ENCODE data around the gene LRRK1.

The LRRK1 gene

DNA sequence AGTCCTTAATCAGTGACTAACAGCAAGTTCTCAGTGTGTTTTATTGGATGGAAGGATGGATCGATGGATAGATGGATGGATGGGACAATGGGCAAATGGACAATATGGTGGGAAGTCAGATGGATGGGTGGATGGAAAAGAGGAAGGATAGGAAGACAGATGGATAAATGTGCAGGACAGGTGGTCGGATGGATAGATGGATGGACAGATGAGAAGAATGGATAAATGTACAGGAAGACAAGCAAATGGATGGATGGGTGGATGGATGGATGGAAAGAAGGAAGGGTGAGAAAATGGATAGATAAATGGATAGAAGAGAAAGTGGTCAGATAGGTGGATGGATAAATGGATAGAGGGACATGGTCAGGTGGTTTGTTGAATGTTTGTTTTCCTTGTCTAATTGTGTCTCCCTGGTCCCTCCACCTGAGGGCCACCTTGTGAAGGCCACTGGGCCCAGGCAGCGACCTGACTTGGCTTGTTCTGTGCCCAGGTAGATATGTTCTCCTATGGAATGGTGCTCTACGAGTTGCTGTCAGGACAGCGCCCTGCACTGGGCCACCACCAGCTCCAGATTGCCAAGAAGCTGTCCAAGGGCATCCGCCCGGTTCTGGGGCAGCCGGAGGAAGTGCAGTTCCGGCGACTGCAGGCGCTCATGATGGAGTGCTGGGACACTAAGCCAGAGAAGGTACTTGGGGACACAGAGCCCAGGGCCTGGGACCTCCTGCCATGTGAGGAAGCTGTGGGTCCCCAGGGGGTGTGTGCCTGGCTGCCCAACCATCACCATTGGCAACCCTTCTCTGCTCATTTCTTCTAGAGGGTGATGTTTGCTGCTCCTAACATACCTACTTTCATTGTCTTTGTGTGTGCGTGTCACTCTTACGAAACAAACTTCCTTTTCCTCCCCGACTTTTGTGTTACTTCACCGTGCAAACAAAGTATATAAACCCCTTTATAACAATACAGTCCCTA, 137.5 kb downstream of the LRRK1 start:
- no peak for DNase-seq (ENCODE audit: low spot score)

DNA sequence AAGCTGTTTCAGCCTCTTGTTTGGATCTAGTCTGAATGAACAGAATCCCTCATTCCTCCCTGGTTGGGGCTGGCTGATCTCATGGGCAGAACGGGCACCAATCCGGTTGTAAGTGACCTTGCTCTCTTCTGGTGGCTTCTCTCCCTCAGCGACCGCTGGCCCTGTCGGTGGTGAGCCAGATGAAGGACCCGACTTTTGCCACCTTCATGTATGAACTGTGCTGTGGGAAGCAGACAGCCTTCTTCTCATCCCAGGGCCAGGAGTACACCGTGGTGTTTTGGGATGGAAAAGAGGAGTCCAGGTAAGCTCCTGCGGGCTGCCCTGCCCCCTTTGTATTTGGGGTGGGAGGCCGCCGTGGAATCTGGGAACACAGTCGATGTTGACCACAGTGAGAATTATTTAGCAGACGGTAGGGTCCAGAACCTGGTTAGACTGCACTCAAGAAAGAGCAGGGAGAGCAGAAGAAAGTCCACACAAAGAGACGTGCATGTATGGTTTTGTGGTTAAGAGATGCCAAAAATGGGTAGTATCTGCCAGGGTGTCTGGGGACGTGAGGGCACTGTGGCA, 138.8 kb downstream of the LRRK1 start:
- DNase-seq (ENCODE audit: low spot score) = no peak

DNA sequence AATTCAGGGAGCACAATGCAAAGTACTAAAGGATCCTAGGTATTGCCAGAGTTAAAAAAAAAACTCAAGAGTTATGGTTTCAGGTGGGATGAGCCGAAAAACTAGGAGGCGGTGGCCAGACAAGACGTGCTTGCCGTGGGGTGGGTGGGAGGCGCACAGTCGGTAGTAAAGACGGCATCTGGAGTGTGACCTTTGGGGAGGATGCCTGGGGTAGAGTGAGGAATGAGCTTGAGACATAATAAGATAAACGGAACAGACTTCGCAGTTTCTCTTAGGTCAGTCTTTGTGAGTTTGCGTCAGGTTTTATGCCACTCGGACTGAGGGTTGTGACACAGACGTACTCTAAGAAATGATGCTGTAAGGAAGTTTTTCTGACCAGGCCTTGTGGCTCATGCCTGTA, 139.6 kb downstream of the LRRK1 start:
- no peak for DNase-seq (ENCODE audit: low spot score)

DNA sequence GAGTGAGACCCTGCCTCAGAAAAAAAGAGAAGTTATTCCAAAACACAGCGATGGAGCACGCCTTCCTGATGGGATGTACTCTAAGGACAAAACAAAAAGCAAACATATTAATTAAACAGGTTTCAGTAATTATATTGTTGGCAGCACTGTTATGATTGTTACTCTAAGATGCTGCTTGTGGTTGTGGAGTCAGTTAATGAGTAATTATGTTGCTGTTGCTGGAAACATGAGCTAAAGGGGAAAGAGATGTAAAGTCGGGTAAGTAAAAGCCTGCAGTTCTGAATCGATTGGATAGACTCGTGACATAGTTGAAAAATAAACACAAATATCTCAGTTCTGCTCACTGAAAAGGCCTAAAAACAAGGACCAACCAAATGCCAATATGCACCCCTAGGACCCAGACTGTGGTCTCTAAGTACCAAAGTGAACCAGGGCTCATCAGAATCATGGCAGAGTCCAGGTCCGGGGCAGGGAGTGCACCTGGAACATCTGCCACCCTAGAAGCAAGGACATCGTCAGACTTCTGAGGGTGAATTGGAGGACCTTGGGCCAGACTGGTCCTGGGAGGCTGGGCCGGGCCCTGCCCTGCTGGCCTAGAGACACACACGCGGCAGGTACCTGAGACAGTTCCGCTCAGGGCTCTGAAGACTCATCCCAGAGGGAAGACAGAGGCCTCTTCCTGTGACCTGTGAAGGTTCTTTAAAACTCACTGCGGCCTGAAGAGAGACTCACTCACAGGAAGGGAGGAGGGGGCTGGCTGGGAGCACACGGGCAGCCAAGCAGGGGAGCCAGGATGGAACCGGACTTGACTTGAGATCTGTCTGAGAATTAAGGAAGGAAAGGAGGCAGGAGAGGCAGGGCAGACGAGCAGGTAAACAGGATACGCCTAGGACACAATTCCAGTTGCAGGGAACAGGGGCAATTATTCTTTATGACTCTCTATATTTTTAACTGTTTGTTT, 140.5 kb downstream of the LRRK1 start:
- no peak for DNase-seq (ENCODE audit: low spot score)

DNA sequence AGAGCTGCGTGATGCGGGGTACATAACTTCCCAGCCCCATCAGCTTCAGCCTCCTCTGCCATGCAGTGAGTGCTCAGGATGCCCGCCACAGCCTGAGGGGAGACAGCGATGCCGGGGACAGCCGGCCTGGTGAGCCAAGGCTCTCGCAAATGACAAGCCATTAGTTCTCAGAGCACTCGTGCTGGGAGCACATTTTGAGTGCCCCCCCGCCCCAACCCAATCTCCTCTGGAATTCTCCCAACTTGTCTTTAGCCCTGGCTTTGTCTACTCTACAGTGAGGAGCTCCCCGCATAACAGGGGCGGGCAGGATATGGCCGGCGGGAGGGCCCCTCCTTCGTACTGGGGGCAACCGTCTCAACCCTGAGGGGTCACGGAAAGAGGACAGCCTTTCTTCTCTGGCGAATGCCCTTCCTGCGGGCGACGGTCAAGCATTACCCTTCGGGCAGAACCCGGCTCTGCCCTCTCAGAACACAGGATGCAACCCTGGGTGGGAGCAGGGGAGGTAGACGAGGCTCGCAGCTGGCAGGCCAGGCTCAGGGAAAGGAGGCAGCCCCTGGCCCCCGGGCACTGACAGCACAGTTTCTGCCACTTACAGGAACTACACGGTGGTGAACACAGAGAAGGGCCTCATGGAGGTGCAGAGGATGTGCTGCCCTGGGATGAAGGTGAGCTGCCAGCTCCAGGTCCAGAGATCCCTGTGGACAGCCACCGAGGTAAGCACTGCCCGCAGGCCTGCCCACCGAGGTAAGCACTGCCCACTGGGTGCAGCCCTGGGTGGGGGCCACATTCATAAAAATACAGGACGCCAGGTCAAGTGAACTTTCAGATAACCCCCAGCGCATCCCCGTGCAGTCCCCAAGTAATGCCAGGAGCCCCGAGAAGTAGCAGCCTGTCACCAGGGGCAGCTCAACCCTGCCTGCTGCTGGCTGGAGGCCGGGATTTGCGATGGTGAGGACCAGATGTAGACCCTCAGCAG, 141.7 kb downstream of the LRRK1 start:
- DNase-seq (ENCODE audit: low spot score) = no peak

DNA sequence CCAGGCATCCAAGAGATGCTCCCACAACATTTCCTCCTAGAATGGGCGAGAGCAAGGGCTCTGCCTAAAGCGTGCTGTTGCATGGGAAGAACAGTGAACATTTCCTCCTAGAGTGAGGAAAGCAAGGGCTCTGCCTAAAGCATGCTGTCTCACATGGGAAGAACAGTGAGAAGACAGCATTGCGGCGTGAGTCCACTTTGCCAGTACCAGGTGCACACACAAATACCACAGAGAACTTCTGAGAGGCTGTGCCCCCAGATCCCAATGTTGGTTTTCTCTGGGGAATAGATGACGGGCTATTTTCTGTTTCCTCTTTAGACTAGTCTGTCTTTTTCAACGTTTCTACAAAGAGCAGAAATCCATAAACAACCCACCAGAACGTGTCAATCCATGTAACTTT, 142.9 kb downstream of the LRRK1 start:
- DNase-seq (ENCODE audit: low spot score) = no peak

DNA sequence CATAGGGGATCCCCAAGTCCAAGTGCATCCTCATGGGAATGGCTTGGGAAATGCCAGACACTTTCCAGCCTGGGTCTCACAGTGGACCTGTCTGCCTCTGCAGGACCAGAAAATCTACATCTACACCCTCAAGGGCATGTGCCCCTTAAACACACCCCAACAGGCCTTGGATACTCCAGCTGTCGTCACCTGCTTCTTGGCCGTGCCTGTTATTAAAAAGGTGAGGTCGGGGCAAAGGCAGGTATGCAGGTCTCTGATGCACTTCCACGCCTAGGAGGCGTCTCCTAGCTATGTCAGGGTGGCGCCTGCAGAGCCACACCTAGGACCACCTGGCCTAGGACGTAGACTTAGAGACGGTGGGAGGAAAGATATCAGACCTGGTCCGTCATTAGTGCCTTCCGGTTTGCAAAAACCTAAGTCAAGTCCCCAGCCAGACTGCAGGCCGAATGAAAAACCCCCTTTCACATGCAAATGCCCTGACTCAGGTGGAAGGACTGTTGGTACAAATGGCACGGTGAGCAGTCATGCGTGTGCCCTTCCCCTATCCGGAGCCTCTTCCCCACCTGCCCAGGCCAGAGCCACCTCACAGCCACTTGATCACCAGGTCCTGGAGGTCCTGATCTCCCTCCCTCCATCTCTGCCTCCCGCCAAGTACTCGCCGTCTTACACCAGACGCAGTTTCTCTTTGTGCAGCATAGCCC, 143.5 kb downstream of the LRRK1 start:
- no peak for DNase-seq (ENCODE audit: low spot score)

DNA sequence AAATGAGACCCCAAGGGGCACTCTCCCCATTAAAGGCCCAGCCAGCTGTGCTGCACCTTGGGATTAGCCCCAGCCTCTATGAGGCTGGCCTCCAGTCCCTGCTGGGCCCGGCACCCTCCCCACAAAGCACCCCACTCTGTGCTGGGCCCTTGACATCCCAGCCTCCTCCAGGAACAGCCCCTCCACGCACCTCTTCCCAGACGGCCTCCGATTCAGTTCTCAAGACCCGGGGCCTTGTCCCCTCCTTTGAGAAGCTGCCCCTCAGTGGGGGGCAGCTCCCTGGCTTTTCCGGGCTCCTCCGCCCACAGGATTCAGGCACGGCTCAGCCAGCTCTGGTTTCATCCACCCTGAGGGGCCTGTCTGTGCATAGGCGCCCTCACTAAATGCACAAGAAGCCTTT, 144.1 kb downstream of the LRRK1 start:
- no peak for DNase-seq (ENCODE audit: low spot score)

DNA sequence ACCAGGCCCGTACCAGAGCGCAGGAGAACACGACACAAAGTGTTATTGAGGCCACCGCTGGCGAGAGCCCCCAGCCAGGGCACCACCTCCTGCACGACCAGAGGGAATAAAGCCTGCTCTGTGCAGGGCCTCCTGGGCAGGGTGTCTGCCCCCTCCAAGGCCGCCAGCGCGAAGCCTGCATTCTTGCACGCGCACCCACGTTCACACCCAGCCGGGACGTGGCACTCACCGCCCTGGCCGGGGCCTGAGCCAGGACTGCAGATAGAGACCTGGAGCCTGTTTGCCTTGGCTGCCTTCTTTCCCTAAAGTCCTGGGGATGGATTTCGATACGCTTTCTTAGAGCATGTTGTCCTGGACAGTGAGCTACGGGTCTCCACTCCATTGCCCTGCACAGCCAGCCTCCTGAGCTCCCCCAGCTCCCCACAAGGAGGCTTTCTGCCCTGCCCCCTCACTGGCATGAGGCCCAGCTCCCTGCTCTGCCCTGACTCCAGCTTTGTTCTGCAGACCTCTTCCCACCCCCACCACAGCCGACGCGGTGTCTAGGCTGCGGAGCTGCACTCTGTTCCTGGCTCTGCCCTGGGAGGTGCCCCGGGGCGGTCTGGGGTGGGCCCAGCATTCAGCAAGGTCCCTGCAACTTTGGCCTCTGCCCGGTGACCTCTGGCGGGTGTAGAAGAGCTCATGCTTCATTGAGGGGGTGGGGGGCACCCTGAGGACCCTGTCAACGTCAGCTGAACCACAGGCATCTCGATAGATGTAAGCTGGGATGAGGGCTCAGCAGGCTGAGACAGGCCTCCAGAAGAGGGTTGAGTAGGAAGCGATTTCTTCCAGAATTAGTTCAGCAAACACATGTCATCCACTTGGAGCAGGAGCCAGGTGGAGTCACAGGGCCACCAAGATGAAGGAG, 145.0 kb downstream of the LRRK1 start:
- no peak for DNase-seq (ENCODE audit: low spot score)

DNA sequence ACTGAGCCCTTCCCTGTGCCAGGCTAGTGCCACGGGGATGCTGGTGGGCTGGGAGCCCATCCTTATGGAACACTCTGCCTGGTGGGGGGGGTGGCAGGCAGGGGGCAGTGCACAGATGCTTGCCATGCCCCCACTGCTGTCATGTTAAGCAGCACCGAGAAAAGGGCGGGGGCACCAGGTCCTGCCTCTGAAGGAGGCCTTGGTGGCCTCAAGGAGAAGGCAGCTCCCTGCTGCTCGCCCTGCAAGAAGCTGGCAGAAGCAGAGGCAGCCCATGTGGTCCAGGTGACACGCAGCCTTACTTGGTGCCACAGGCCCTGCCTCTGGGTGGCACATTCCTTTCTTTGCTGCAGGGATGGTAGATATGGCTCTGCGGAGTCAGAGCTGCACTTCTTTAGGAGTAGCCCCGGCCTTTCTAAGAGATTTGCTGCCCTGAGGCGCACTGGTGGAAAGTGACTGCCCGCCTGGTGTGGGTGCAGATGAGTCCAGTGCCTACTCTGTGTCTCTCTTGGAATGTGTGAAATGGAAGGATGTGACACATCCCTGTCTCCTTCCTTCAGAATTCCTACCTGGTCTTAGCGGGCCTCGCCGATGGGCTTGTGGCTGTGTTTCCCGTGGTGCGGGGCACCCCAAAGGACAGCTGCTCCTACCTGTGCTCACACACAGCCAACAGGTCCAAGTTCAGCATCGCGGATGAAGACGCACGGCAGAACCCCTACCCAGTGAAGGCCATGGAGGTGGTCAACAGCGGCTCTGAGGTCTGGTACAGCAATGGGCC, 145.8 kb downstream of the LRRK1 start:
- DNase-seq (ENCODE audit: low spot score) = no peak

DNA sequence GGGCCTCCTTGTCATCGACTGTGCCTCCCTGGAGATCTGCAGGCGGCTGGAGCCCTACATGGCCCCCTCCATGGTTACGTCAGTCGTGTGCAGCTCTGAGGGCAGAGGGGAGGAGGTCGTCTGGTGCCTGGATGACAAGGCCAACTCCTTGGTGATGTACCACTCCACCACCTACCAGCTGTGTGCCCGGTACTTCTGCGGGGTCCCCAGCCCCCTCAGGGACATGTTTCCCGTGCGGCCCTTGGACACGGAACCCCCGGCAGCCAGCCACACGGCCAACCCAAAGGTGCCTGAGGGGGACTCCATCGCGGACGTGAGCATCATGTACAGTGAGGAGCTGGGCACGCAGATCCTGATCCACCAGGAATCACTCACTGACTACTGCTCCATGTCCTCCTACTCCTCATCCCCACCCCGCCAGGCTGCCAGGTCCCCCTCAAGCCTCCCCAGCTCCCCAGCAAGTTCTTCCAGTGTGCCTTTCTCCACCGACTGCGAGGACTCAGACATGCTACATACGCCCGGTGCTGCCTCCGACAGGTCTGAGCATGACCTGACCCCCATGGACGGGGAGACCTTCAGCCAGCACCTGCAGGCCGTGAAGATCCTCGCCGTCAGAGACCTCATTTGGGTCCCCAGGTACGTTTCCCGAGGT, 146.5 kb downstream of the LRRK1 start:
- DNase-seq (ENCODE audit: low spot score) = no peak

DNA sequence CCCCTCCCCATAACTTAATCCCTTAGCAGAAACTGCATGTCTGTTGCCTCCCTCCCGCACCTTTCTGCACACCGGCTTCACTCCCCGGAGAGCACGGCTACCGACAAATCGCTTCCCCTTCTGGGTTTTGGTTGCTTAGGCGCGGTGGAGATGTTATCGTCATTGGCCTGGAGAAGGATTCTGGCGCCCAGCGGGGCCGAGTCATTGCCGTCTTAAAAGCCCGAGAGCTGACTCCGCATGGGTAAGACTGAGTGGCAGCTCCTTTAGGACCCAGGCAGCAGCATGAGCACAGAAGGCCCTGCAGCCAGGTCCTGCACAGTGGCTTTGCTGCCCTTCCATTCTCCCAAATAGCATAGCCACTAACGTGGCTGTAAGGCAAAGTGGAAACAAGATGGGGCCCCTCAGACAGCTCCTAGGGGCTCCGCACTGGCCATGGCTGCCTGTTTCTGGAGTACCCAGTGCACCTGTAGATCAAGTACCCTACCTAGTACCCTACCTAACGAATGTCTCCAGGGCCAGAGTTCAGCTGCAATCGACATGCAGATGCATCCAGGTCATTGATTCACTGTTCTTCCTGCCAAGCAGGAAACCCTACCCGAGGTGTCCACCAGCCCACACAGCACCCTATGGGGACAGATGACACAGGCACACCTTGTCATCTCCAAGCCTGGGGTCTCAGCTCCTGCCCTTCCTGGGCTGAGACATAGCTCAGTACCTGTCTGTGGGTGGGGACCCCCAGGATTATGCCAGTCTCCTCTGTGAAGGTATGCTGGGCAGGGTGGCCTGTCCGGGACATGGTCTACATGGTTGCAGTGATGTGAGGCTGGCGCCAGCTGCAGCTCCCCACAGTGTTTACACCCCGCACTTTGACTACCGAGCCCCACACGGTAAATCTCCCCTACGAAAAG, 147.6 kb downstream of the LRRK1 start:
- DNase-seq (ENCODE audit: low spot score) = no peak

DNA sequence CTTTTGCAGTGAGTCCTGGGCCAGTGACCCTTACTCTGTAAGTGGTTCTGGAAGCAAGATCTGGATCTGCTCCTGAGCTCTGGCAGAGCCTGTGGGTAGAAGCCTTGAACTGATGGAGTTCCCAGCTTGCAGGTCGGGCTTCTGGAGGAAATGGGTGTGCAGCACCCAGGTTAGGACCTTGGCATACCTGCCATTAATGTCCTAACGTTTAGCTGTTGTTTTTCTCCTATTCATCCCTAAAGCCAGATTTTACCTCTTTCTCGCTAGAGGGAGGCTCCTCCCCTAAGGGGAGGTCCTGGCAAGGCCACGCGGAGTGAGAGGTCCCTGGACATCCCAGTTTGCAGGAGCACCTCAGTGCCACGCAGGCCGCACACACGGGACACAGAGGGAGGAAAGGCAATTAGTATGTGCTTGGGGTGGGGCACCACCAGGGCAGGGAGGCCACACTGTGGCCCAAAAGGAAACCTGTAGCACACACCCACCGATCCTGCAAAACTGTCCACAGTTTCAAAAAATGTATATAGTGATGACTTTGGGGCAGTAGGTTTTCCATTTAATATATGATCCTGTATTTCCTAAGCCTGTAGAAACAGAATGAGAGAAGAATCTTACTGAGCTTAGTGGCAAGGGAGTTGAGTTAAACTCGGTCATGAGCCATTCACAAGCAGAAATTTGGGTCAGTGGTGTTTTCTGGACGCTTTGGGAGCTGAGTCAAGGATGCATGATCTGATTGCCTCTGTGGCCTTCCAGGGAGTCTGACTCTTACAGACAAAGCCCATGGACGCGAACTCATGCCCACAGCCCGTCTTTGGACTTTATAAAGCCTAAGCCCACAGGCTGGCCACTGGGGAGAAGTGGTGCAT, 148.7 kb downstream of the LRRK1 start:
- DNase-seq (ENCODE audit: low spot score) = no peak

DNA sequence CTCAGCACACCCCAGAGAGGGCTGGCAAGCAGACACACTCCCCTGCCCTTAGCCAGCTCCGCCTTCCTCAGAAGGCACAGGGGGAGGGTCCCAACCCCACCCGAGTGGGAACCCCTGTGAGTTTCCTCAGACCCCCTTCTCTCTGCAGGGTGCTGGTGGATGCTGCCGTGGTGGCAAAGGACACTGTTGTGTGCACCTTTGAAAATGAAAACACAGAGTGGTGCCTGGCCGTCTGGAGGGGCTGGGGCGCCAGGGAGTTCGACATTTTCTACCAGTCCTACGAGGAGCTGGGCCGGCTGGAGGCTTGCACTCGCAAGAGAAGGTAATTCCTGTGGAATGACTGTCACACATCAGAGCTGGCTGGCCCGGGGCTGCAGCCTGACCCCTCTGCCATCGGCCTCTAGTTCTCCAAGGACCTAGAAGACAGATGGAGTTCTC, 149.4 kb downstream of the LRRK1 start:
- DNase-seq (ENCODE audit: low spot score) = no peak

DNA sequence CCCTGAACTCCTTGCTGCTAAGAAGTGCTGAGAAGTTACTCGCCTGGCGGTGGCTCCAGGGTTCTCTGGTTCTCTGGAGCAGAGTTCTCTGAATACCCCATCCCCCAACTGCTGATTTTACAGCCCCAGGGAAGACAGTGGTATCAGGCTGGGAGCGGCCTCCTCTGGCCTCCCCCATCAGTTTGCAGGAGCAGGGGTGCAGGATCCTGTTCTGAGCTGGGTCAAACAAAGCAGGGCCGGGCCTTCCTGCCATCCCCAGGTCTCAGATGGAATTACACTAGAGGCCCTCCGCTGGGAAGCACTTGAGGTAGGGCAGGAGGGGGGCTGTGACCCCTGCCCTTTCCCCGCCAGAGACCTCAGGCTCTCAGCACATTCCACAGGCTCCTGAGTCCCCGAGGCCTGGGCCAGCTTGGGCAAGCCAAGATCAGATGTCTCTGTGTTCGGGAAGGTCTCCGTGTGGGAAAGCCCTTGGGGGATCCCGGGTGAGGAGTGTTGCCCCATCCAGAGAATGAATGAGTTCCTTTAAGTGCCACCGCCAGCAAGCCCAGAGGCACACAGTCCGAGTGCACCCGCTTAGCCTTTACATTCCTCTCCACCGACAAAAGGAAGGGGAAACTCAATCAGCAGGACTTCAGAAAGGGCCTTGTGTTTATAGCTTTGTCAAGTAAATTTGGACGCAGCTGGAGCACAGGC, 149.9 kb downstream of the LRRK1 start:
- no peak for DNase-seq (ENCODE audit: low spot score)

DNA sequence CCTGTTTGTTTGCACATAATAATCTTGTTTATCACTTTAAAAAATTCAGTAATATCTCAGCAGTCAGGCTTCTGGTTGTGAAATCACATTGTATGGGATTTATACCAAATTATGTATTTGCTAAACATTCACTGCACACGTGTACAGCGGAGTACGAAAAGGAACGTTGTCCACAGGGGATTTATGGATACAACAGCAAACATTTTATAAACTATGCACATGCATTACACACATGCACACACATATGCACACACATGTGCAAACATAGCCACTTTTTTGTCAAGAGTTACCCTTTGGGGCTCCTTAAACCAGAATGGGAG, 150.5 kb downstream of the LRRK1 start:
- no peak for DNase-seq (ENCODE audit: low spot score)
